Uterus (tissue), 2 donors: ENCODE data around the gene HPSE2.

Experiments used
- CTCF ChIP-seq, 4 experiments: fragments of 200-600 bp in 2 of 4; fragments of 450-650 bp in 2 of 4; sonication (generic) in 2 of 4; IDR thresholded peaks; one replicate each; pipeline ENCODE4 v1.5.1; 2016 to 2019; ENCODE audit warnings: antibody characterized with exemption in 4 of 4, mild to moderate bottlenecking in 2 of 4, moderate library complexity in 1 of 4
- POLR2A ChIP-seq, 2 donors: fragments of 450-650 bp; IDR thresholded peaks; one replicate each; pipeline ENCODE4 v1.6.1; 2016; ENCODE audit warnings: antibody characterized with exemption in 2 of 2, mild to moderate bottlenecking in 1 of 2, moderate library complexity in 1 of 2

GRCh38 chr10:98410135-98410743 lies 825.4 kb downstream of the HPSE2 start:
- TF ChIP-seq CTCF (IDR thresholded peaks at IDR 0.05) (no peak), POLR2A (IDR thresholded peaks at IDR 0.05) (no peak)
